HG03354 (cell line): ENCODE measurements around the gene CRAT.
"Not testable (repeated sequence)": the region's sequence is repeated elsewhere in the genome, so short reads cannot be mapped to it uniquely, and the experiment has no call there.

Experiments
- ATAC-seq: cut with Tn5 transposase; IDR thresholded peaks from one replicate; pipeline ENCODE4 v1.9.1; 2021; ENCODE audit warnings: mild to moderate bottlenecking; ENCODE audit not compliant: unreplicated experiment, poor library complexity, severe bottlenecking

CRAT gene

DNA sequence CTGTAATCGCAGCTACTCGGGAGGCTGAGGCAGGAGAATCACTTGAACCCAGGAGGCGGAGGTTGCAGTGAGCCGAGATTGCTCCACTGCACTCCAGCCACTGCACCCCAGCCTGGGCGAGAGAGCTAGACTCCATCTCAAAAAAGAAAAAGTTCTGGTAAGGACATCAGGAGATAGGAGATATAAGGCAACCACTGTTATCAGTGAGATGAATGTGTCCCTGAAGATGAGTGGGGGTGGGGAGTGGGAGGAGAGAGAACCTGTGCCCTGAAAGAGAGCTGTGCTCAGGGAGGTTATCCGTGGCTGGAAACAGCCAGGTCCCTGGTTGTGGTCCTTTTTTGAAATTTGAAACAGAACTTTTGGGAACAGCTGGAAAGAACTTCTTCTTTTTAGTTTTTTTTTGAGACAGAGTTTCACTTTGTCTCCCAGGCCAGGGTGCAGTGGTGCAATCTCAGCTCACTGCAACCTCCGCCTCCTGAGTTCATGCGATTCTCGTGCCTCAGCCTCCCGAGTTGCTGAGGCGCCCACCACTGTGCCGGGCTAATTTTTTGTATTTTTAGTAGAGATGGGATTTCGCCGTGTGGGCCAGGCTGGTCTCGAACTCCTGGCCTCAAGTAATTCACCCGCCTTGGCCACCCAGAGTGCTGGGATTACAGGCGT is 3.2 kb upstream of the CRAT start:
- no peak for ATAC-seq

DNA sequence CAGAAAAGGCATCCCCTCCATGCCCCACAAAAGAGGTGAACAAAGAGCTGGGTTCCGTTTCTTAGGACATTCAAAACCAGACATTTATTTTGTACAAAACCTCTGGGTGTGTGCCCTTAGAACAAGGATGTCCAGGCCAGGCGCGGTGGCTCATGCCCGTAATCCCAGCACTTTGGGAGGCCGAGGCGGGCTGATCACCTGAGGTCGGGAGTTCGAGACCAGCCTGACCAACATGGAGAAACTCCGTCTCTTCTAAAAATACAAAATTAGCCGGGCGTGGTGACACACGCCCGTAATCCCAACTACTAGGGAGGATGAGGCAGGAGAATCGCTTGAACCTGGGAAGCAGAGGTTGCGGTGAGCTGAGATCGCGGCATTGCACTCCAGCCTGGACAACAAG is 1.9 kb upstream of the CRAT start:
- ATAC-seq: not testable (repeated sequence)

DNA sequence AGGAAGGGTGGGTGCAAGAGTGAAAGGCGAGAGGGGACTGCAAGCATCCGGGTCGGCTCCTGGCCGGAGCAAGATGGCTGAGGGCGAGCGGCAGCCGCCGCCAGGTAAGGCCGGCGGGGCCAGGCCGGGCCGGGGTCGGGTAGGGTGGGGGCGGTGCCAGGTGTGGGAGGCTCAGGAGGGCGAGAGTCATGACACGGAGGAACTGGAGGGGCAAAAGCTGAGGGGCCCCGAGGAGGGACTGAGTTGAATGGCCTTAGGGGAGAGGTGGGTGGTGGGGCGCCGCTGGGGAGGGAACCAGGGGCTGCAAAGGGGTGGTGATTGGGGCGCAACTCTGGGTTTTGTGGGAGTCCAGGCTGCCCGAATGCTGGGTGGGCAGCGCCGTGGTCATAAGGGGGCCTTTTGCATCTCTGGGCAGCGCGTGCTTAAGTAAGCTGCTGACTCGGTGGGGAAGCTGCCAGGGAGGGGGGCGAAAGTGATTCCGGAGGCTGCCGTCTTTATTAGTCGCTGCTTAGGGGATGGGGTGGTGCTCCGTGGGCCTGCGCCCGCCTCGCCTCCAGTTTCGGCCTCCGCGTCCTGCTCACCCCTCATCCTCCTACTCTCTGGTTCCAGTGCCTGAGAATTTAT is 1.0 kb upstream of the CRAT start:
- peak; percentile 10 for ATAC-seq

DNA sequence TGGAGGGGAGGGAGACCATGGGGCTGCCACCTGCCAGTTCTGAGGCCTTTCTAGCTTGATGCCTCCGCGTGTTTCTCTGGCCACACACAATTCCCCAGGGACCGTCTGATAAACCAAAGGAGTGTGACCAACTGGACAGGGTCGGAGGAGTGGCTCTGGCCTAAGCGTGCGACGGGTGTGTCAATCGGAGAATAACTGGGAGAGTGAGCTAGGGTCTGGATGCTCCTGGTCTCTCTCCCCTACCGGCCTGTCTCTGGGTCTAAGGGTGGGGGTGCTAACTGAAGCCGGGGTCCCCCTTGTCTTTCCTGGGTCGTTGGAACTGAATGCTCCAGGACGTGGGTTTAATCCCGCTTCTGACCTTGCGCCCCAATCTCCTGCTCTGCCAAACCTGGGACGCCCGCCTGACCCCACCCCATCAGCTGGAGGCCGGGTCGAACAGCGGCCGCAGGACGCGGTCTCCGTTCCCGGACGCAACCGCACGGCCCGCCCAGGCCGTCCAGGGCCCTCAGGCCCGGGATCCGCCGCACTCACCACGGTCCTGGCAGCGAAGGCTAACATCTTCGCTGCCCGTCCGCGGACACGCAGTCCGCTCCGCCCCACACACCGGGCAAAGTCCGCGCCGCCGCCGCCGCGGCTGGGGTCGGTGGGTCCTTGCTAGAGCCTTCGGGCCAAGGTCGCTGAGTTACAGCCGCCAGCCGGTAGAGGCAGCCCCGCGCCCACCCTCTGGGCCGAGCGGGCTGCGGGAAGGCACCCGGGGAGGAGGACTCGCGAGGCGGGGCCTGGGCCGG is 447 bp downstream of the CRAT start:
- ATAC-seq: peak; percentile 2

DNA sequence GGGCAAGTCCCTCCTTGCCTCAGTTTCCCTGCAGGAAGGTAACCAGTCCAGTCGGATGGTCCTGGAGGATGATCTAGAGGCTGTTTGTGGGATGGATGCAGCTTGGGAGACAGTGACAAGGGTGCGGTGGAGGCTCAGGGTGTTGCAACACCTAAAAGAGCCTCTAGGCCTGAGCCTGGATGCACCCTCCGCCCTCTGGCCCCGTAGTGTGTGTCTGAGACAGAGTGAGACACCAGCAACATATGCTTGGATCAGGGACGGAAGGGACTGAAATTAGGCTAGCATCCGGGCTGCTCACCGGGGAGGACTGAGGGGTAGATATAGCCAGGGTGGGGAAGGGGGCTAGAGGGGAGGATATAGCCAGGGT is 1.1 kb downstream of the CRAT start:
- ATAC-seq: no peak

GRCh38 chr9:129108805-129109536 is 1.6 kb downstream of the CRAT start:
- no peak for ATAC-seq

- no peak for ATAC-seq
Observed at GRCh38 chr9:129108083-129108804, 2.3 kb downstream of the CRAT start.

GRCh38 chr9:129107651-129108050 is 2.9 kb downstream of the CRAT start:
- no peak for ATAC-seq

- no peak for ATAC-seq
Observed at GRCh38 chr9:129105857-129106694, 4.5 kb downstream of the CRAT start.

- ATAC-seq: no peak
Observed at GRCh38 chr9:129104051-129104450, 6.5 kb downstream of the CRAT start.

- no peak for ATAC-seq
Observed at GRCh38 chr9:129103595-129103965, 7.0 kb downstream of the CRAT start.

DNA sequence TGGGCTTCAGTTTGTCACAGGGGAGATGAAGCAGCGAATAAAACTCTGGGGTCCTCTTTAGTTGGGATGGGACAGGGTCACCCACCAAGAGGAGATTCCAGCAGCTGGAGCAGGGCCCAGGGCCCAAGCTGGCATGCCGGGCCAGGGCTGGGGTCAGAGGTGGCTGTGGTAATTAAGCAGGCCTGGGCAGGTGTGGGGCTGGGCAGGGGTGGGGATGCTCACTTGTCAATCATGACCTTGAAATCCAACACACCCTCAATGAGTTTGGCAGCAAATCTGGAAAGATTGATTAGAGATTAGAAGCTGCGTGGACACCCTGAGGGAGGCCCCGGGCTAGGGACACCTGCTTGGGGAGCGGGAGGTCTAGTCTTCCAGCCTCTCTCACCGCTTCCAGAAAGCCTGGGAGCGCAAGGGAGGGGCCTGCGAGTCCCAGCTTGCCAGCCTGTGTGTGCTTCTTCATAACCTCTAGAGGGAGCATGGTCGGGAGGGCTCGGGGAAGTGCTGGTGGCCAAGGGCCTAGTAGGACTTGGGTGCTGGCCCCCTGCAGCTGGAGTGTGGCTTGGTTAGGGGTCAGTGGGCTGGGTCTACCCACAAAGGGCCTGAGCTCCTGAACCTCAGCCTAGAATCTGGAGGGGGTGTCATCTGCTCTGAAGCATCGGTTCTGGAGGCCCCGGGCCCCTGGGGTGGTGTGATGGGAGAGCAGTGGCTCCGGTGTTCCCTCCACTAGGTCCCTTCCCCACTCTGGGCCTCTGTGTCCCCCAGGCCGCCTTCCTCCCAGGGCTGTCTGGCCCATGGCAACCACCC is 7.6 kb downstream of the CRAT start:
- no peak for ATAC-seq

- ATAC-seq: no peak
Observed at GRCh38 chr9:129102095-129102525, 8.5 kb downstream of the CRAT start.

- no peak for ATAC-seq
Observed at GRCh38 chr9:129101279-129101678, 9.3 kb downstream of the CRAT start.

DNA sequence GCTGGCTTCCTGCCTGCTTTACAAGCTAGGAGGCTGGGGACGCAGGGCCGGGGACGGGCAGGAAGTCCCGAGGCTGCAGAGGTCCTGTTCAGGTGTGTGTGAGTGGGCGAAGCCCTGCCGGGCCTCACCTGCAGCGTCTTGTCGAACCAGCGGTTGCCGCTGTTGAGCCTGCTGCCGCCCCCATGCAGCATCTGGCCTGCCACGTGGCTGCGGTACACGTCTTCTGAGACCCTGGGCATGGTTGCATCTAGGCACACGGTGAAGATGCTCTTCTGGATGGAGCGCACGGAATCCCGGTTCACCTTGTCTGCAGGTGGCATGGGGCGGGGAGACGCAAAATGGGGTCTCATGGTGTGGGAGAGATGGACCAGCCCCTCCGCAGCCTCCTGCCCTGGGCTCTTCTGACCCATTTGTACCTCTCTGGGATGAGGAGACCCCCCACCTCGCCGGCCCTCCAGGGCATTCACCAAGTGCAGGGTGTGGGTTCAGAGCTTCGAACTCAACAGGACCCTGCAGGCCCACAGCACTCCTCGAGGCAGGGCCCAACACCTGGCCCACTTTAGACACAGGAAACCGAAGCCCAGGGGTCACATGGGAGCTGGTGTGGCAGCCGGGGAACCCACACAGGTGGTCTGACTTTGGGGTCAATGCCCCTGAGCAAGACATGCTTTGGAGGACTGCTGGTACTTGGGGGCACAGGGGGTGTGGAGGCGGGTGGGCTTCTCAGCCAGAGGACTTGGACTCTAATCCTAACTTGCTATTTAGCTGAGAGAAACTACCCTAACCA is 10.0 kb downstream of the CRAT start:
- ATAC-seq: no peak

GRCh38 chr9:129098328-129098727 is 12.3 kb downstream of the CRAT start:
- no peak for ATAC-seq

DNA sequence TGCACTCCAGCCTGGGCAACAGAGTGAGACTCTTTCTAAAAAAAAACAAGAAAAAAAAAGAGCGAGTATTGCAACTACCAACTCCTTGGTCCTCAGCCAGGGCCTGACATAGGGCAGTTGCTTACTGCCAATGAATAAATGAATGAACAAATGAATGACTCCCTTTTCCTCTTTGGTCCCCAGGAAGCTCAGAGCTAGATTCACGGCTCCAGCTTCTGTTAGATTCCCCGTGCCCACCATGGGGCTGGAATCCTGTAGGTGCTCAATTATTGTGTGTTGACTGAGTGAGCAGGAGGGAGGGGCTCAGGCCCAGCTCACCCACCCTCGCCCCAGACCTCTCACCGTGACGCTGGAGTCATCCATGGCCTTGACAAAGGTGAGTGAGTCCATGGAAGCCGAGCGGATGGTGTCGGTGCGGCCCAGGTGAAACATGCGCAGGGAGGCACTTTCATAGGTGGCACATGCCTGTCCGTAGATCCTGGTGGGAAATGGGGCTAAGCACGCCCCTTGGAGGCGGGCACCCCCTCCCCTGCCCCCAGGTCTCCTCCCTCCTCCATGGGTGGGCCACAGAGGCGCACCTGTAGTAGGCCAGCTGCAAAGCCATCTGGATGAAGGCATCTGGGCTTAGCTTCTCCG is 12.8 kb downstream of the CRAT start:
- no peak for ATAC-seq
